Measurements from ENCODE around the gene NEUROG2. TPM values are rescaled to one million over a fixed set of nuclear protein-coding genes. Genes with fewer than 3 reads are reported as not detected.

Gene NEUROG2
- total RNA-seq, 1 experiment from 2014 or later: not detected

DNA sequence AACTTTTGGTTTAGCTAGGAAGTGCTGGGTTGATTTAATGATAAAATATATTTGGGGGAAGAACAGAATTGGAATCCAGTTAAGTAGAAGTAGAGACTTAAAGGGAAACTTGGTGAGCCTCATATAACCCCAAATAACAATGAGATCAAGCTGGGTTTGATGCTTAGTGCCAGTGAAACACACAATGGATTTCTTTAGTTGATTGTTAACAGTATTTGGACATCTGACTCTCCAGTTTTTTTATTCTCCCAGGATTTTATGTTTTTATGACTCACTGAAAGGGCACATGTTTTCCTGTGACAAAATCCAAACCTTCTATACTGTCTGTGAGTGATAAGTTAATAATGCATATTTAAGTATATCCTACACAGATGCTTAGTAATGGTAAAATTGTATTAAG lies 2.7 kb upstream of the NEUROG2 start:
- Mint-ChIP-seq H3K36me3 (ENCODE audit: insufficient read depth, unreplicated experiment) (no peaks in the 10 kb centered on the region), H3K9me3 (ENCODE audit: unreplicated experiment) (no peaks in the 10 kb centered on the region), H3K27ac (ENCODE audit: low read depth, unreplicated experiment) (no peak overlapping the region), H3K4me3 (ENCODE audit: unreplicated experiment) (no peak overlapping the region), H3K27me3 (ENCODE audit: insufficient read depth, unreplicated experiment) (peaks cover 72% of the 10 kb centered on the region), H3K4me1 (ENCODE audit: insufficient read depth, unreplicated experiment) (peaks cover 26% of the 10 kb centered on the region)
- no TSS peak for BruUV-seq (replicated peaks)
- DNase-seq (ENCODE audit: unreplicated experiment): no peak
- intact Hi-C loops (cut with micrococcal nuclease): no loop called here
- no peak for TF ChIP-seq CTCF (IDR thresholded peaks at IDR 0.05; ENCODE audit: unreplicated experiment)
- POLR2A ChIA-PET: no interaction called here
- CTCF ChIA-PET: interaction anchor here (0.5 kb wide), 1 partner anchor 86 kb away, joined by 3 read pairs; no protein-coding TSS in a partner anchor

- no TSS peak for BruUV-seq (replicated peaks)
- ChIA-PET POLR2A (interaction anchor here (0.6 to 1.0 kb wide), 2 partner anchors 190 to 907 kb away, joined by 3 to 5 read pairs; no protein-coding TSS in a partner anchor), CTCF (no interaction called here)
- intact Hi-C loops (cut with micrococcal nuclease): no loop called here
- H3K36me3 Mint-ChIP-seq (ENCODE audit: insufficient read depth, unreplicated experiment): no peaks in the 10 kb centered on the region
- H3K9me3 Mint-ChIP-seq (ENCODE audit: unreplicated experiment): no peaks in the 10 kb centered on the region
- H3K27me3 Mint-ChIP-seq (ENCODE audit: insufficient read depth, unreplicated experiment): peaks cover 79% of the 10 kb centered on the region
- no peak overlapping the region for H3K27ac Mint-ChIP-seq (ENCODE audit: low read depth, unreplicated experiment)
- no peak for TF ChIP-seq CTCF (IDR thresholded peaks at IDR 0.05; ENCODE audit: unreplicated experiment)
- DNase-seq (ENCODE audit: unreplicated experiment): no peak
- peaks cover 26% of the 10 kb centered on the region for H3K4me1 Mint-ChIP-seq (ENCODE audit: insufficient read depth, unreplicated experiment)
- no peak overlapping the region for H3K4me3 Mint-ChIP-seq (ENCODE audit: unreplicated experiment)
Measured at GRCh38 chr4:112517911-112518310, 1.9 kb upstream of the NEUROG2 start.

- BruUV-seq (replicated peaks): no TSS peak
- Mint-ChIP-seq H3K27ac (ENCODE audit: low read depth, unreplicated experiment) (no peak overlapping the region), H3K4me1 (ENCODE audit: insufficient read depth, unreplicated experiment) (peaks cover 26% of the 10 kb centered on the region), H3K4me3 (ENCODE audit: unreplicated experiment) (peak overlapping the region; percentile 98), H3K36me3 (ENCODE audit: insufficient read depth, unreplicated experiment) (no peaks in the 10 kb centered on the region), H3K27me3 (ENCODE audit: insufficient read depth, unreplicated experiment) (peaks cover 87% of the 10 kb centered on the region), H3K9me3 (ENCODE audit: unreplicated experiment) (no peaks in the 10 kb centered on the region)
- POLR2A ChIA-PET: interaction anchor here (0.6 to 1.0 kb wide), 2 partner anchors 189 to 906 kb away, joined by 3 to 5 read pairs; no protein-coding TSS in a partner anchor
- DNase-seq (ENCODE audit: unreplicated experiment): no peak
- intact Hi-C loops (cut with micrococcal nuclease): no loop called here
- CTCF ChIA-PET: interaction anchor here (0.6 to 1.0 kb wide), 2 partner anchors 9 to 183 kb away, joined by 3 read pairs; no protein-coding TSS in a partner anchor
- TF ChIP-seq CTCF (IDR thresholded peaks at IDR 0.05; ENCODE audit: unreplicated experiment): no peak
Measured at GRCh38 chr4:112517067-112517634, 1.2 kb upstream of the NEUROG2 start.

DNA sequence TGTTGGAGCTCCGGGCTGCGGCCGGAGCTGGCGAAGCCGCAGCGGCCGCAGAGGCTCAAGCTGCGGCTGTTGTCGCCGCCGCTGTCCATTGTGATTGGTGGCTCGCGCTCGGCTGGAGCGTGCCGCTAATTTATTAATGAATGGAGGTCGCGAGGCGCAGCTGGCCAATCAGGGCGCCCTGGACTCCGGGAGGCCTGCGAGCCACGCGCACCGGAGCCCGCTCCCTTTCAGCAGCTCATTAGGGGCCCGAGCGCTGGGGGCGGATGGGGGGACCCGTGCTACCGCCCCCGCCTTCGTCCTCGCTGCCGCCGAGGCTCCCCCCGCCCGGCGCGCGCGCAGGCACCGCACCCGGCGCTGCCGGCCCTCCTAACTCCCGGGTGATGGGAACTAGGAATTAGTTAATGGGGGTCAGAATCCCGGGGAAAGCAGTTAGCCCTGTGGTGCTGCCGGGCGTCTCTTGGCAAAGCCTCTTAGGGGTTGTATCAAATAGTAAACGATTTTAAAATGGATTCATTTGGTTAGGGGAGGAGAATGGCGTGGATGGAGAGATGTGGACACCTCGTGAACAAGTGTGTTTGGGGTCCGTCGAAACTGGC lies 589 bp upstream of the NEUROG2 start:
- intact Hi-C loops (cut with micrococcal nuclease): no loop called here
- Mint-ChIP-seq H3K4me1 (ENCODE audit: insufficient read depth, unreplicated experiment) (peaks cover 26% of the 10 kb centered on the region), H3K9me3 (ENCODE audit: unreplicated experiment) (no peaks in the 10 kb centered on the region), H3K27ac (ENCODE audit: low read depth, unreplicated experiment) (no peak overlapping the region), H3K27me3 (ENCODE audit: insufficient read depth, unreplicated experiment) (peaks cover 93% of the 10 kb centered on the region), H3K36me3 (ENCODE audit: insufficient read depth, unreplicated experiment) (no peaks in the 10 kb centered on the region), H3K4me3 (ENCODE audit: unreplicated experiment) (peak overlapping the region; percentile 98)
- TF ChIP-seq CTCF (IDR thresholded peaks at IDR 0.05; ENCODE audit: unreplicated experiment): no peak
- POLR2A ChIA-PET: interaction anchor here (0.9 to 1.9 kb wide), 3 partner anchors 8 to 219 kb away, joined by 3 to 6 read pairs (median 5); partner anchors contain the start of gene ALPK1
- BruUV-seq (replicated peaks): no TSS peak
- DNase-seq (ENCODE audit: unreplicated experiment): no peak
- CTCF ChIA-PET: interaction anchor here (0.6 to 1.1 kb wide), 6 partner anchors 10 to 299 kb away, joined by 3 to 4 read pairs (median 3); no protein-coding TSS in a partner anchor
